HK-2 (cell line): Measurements from ENCODE around the gene PIK3C3.
"Not testable (repeated sequence)": the region's sequence is repeated elsewhere in the genome, so short reads cannot be mapped to it uniquely, and the experiment has no call there.

Source experiments
- DNase-seq: peaks from one replicate; pipeline ENCODE4 v3.0.0-alpha.2; 2018; ENCODE audit not compliant: unreplicated experiment

Gene PIK3C3

DNA sequence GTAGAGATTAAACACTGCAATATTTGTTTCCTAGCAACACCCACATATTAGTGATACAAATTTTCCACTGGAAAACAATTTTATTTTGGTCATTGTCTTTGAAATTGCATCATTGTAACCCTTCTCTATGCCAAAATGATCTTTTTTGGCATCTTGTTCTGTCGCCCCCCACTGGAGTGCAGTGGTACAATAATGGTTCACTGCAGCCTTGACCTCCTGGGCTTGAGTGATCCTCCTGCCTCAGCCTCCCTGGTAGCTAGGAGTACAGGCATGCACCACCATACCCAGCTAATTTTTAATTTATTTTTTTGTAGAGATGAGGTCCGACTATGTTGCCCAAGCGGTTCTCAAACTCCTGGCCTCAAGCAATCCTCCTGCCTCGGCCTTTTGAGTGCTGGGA, 117.4 kb downstream of the PIK3C3 start:
- DNase-seq = no peak

DNA sequence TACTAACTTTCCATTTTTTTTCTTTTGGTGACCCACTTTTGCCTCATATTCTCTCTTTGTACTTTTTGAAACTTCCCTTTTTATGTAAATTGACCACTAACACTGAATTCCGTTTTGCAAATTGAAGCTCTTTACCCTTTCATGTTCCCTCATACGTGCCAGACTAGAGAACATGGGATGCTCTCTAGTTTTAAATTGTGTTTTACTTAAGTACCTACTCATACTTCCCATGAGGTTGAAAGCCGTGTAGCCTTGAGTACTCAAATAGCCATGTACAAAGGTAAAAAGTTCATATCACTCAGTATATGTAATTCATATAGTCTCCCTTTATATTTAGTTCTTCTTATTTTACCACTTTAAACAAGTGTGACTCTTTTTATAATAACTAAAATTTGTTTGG, 119.7 kb downstream of the PIK3C3 start:
- DNase-seq = no peak

- DNase-seq = no peak
Observed at GRCh38 chr18:42078711-42079110, 123.7 kb downstream of the PIK3C3 start.

DNA sequence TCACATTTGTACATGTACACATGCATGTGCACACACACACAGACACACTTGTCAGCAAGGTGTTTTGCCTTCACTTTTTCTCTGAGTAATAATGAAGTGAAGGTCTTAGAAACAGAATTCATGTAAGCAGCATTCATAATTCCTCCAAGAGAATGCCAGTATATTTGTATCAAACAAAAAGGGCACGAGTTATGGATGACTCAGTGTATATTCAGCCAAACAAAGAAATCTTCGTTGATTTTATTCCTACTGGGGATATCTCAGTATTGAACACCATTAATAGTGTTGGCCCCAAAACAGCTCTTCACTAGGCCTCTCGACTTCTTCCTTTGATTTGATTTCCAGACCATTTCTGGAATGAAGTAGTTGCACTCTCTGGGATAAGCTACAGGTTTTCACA, 125.3 kb downstream of the PIK3C3 start:
- DNase-seq = no peak

DNA sequence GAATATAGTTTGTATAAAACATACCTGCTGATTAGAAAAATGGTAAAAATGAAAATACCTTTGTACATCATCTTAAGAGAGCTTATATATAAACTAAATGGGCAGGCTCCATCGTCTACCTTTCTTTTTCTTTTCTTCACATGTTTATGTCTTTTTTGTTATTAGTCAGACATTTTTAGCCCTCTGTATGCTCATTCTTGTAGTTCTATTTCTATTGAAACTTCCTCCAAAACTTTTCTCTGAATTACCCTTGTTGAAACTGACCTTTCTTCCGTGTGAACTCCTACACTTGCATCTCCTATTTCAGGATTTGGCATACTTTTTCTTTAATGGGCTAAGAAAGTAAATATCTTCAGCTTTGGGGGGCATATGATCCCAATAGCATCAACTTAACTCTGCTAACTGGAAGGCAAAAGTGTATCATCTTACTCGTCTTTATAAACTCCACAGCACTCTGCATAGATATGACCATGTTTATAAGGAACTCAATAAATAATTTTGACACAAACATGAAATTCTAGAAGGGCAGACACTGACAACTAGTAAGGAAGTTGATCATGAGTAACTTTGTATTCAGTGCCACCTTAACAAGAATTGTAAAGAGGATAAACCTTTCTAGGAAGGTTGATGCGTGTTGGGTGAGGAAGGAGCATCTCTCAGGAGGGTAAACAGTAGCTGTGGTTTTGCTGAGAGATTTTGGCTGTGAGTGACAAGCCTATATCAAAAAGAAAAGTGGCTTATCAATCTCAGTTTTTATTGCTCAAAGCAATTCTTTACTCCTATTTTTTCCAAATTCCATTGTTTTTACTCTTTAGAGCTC, 127.6 kb downstream of the PIK3C3 start:
- DNase-seq = no peak

DNA sequence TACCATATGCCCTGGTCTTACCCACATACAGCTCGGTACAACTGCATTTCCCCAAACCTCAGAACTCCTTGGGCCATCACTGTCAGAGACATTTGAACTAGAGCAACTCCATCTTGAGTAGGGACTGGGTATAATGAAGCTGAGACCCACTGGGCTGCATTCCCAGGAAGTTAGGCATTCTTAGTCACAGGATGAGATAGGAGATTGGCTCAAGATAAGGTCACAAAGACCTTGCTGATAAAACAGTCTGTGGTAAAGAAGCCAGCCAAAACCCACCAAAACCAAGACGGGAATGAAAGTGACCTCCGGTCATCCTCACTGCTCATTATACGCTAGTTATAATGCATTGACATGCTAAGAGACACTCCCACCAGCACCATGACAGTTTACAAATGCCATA, 131.3 kb downstream of the PIK3C3 start:
- no peak for DNase-seq

DNA sequence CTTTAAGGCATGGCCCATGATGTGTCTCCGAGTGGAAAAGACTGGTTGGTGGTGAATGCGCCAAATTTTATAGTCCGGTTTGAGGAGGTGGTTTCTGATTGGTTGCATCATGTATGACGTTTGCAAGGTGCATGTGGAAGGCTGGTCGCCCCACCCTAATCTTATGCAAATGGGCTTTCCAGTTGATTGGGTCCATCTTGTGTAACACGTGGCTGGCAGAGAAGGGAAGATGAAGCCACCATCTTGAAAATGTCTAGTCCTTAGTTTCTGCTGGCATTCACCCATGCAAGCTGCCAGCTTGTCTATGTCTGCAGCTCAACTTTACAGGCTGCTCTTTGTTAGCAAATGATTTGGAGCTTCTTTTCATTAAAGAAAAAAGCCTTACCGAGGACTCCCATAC, 132.2 kb downstream of the PIK3C3 start:
- DNase-seq = no peak

DNA sequence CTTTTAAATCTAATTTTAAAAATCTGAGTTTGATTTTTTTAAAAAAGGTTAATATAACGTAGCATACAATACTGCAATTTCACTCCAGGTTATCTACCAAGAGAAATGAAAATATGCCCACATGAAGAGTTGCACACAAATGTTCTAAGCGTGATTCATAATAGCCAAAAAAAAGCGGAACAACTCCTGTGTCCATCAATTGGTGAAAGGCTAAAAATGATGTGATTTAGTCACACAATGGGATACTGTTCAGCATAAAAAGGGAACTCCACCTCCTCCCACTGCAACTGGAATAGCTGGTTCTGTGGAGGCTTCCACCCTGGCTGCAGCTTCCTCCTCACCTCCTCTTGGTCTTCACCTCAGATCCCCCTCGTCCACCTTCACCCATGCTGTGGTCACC, 132.8 kb downstream of the PIK3C3 start:
- no peak for DNase-seq

DNA sequence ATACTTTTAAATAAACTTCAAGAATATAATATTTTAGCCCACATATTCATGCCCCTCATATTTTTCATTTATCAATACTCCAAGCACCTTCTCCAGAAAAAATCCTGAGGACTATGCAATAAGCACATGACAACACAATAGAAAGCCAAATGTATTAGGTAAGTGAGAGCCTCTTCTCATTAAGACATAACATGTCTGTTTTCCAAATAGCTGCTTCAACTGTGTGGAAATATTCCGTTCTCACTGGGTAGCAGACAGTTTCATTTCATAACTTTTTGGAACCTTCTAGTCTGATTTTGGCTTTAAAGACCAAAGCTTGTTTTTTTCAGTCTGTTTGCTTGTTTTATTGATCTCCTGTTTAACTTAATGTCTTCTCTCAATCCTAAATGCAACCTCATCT, 137.8 kb downstream of the PIK3C3 start:
- DNase-seq = no peak

DNA sequence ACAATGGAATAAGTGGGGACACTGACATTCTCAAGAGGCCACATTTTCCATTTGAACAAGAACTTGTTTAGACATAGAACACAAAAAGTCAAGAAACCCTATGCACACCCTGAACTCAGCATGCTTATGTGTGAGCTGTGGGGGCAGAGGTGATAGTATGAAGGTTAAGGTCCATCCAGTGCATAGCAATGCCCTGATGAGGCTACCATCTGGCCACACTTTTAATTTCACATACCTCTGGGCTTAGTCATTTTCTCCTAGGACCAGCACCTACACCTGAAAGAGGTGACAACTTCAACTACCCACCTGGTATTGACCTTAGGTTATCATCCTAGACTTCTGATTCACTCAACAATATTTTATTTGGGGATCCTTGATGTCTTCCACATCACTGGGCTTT, 139.8 kb downstream of the PIK3C3 start:
- no peak for DNase-seq

DNA sequence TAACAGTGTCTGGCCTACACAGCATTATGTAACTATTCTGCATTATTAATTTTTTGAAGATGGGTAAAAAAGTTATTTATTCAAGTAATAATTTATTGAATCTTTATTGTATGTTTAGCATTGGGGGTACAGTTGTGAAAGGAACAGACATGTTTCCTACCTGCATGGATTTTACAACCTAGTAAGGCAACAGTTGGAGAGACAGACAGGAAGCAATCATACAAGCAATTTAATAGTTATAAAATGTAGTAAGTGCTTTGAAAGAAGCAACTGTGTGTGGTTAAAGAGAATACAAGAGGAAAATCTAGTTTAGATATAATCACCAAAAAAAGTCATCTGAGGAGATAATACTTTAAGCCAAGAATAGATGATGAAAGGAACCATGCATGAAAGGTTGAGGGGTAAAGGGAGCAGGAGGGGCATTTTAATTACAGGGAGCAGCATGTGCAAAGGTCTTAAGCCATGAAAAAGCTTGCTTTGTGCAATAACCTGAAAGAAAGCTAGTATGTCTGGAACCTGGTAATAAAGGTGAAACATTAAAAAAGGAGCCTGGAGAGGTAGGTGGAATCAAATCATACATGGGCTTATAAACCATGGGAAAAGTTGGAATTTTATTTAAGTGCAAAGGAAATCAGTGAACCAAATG, 140.8 kb downstream of the PIK3C3 start:
- no peak for DNase-seq

GRCh38 chr18:42100248-42100647, 145.2 kb downstream of the PIK3C3 start:
- no peak for DNase-seq

- DNase-seq = no peak
Observed at GRCh38 chr18:42100911-42101310, 145.9 kb downstream of the PIK3C3 start.

GRCh38 chr18:42105394-42105793, 150.4 kb downstream of the PIK3C3 start:
- DNase-seq = no peak

DNA sequence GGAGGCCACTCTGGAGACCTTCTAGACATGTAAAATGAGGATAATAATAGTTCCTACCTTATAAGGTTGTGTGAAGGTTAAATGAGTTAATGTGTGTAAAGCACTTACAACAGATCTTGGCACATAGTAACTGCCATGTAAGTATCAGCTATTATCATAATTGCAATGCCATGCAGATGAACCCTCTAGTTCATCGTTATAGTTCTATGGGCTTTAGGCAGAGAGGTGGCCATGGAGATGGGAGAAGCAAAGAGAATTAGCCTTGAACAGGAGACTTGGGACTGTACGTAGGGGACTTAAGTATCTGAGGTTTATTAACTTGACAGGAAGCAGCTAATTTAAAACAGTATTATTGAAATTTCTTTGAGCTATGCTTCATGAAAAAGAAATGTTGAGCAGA, 151.8 kb downstream of the PIK3C3 start:
- no peak for DNase-seq

DNA sequence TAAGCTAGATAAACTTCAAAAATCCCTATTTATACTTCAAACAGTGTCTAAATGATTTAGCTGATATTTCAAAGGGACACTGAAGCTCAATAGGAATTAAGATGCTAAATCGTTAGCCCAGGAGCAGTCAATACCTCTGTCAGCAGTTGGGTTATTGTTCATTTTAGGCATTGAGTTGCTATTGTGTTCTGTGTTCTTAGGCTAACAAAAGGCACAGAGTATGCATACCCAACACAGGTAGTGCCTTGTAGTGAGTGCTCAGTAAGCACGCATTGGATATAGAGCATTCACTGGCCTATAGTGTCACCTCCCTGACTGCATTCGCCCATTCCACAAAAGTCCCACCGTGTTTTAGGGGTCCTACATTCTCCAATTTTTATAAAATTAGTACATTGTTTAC, 152.3 kb downstream of the PIK3C3 start:
- no peak for DNase-seq

GRCh38 chr18:42107691-42108450, 152.8 kb downstream of the PIK3C3 start:
- no peak for DNase-seq

DNA sequence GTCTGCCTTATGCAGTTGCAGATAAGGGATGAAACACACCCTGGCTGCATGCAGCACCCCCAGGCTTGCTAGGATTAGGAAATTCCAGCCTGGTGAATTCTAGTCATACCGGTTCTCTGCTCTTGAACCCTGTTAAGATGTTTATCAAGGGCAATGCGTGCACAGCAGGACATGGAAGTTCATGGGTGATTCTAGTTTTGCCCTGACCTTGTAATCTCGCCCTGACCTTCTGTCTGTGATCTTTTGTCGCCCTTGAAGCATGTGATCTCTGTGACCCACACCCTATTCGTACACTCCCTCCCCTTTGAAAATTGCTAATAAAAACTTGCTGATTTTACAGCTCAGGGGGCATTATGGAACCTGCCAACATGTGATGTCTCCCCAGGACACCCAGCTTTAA, 157.1 kb downstream of the PIK3C3 start:
- DNase-seq = not testable (repeated sequence)

DNA sequence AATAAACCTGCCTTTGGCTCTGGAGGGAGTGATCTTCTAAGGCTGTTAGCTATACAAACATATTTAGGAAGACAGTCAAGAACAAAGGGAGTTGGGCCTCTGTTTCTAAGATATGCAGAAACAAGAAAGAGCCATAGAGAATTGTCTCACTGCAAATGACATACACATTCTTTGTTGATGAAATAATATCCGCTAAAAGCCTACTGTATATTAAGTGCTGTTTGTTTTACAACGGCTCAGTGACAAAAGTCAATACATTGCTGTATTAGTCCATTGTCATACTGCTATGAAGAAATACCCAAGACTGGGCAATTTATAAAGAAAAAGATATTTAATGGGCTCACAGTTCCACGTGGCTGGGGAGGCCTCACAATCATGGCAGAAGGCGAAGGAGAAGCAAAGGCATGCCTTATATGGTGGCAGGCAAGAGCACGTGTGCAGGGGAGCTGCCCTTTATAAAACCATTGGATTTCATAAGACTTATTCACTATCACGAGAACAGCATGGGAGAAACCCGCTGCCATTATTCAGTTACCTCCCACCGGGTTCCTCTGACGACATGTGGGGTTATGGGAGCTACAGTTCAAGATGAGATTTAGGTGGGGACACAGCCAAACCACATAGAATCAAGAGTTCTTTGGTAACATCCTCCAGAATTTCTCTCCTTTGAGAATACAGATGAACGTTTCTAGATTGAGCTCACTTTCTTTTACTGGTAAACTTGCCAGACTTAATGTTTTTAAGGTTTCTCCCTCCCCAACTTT, 157.8 kb downstream of the PIK3C3 start:
- DNase-seq = no peak

GRCh38 chr18:42113529-42114191, 158.6 kb downstream of the PIK3C3 start:
- DNase-seq = no peak

DNA sequence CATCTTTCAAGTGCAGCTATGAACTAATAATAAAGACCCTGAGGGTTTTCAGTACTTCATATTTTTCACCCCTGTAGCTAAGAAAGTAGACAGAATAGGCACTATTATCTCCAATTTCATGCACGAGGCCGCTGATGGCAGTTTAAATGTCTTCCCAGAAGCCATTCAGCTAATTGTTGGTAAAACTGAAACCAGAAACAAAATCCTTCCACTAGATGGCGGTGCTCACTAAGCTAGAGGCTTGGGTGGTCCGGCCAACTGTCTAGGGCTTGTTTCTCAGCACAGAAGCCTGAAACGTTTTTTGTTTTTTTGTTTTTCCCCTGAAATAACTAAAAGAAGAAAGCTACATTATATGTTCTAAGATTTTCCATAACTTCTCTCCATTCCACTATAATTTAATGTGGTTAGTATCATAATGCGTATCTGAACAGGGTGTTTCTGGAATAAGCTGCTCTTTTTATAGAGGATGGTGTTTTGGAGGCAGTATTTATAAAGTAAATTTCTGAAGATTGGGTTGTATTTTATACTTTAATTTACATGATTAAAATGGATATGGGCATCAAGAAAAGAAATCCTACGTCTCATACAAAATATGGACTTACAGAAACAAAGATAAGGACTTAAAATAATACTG, 159.4 kb downstream of the PIK3C3 start:
- peak; percentile 42 for DNase-seq
